Right lobe of liver (tissue), 4 donors: ENCODE measurements around the gene ADIPOR2.

Experiments used
- POLR2A ChIP-seq: fragments of 450-650 bp; IDR thresholded peaks from one replicate; pipeline ENCODE4 v1.6.1; 2017; ENCODE audit warnings: antibody characterized with exemption, mild to moderate bottlenecking
- TF ChIP-seq, protein P1 (sequence below), 4 donors: fragments of 200-600 bp in 3 of 4; fragments of 450-650 bp in 1 of 4; IDR thresholded peaks; one replicate each; pipeline versions ENCODE4 v1.5.1 to v1.8.0; 2016 to 2022; ENCODE audit warnings: antibody characterized with exemption in 4 of 4, mild to moderate bottlenecking in 2 of 4
- donor health status: DM: no; HTN: no; CAD: no.
- donor health status: DM: no; HTN: no; CAD: no.
- donor health status: DM: no; HTN: yes; CAD: no.

DNA sequence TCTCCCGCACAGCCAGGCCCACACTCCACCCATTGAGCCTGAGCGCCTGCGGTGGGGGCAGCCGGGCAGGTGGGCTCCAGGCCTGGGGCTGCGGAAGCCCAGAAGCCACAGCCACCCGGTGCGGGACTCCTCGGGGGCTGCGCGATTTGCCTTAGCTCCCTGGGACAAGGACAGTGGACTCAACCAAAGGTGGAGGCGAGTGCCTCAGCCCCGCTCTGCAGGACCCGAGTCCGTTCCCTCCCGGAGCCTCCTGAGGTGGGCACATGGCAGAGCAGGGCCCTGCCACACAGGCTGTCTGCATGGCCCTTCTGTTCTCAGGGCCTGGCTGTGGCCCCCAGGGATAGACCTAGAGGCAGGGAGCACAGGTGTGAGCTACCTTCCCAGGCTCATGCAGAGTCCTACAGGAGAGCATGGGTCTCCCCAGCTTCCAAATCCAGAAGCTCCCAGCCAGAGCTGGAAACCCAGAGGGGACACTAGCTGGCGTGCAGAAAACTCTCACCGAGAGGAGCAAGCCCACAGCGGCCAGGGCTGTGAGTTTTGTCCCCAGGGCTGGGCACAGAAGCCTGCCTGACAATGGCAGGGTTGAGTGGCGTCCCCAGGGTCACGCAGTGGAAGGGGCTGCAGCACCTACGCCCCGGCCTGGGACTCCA lies 107.2 kb downstream of the ADIPOR2 start:
- TF ChIP-seq, protein P1, sequence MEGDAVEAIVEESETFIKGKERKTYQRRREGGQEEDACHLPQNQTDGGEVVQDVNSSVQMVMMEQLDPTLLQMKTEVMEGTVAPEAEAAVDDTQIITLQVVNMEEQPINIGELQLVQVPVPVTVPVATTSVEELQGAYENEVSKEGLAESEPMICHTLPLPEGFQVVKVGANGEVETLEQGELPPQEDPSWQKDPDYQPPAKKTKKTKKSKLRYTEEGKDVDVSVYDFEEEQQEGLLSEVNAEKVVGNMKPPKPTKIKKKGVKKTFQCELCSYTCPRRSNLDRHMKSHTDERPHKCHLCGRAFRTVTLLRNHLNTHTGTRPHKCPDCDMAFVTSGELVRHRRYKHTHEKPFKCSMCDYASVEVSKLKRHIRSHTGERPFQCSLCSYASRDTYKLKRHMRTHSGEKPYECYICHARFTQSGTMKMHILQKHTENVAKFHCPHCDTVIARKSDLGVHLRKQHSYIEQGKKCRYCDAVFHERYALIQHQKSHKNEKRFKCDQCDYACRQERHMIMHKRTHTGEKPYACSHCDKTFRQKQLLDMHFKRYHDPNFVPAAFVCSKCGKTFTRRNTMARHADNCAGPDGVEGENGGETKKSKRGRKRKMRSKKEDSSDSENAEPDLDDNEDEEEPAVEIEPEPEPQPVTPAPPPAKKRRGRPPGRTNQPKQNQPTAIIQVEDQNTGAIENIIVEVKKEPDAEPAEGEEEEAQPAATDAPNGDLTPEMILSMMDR (IDR thresholded peaks at IDR 0.05), result no peak
- TF ChIP-seq POLR2A, result no peak
